Activated T-cell treated with anti-CD3 and anti-CD28 coated beads, Interleukin-2, amount 50 U/mL, for 4 hours (primary cell): ENCODE results near the gene PKMYT1. TPM values are rescaled to one million over a fixed set of nuclear protein-coding genes. Genes with fewer than 3 reads are reported as not detected.

Experiments
- ATAC-seq, 2 donors: fragments of 200-7000 bp; cut with Tn5 transposase; one replicate each; pipeline ENCODE4 v1.10.0; 2021
- DNase-seq: peaks from one replicate; pipeline ENCODE4 v3.0.0-alpha.2; 2020
- H3K27me3 Mint-ChIP-seq: one replicate; pipeline ENCODE4 v1.8.0; 2021; ENCODE audit warnings: low read depth, mixed read lengths
- H3K36me3 Mint-ChIP-seq: one replicate; pipeline ENCODE4 v1.8.0; 2022; ENCODE audit warnings: mixed read lengths; ENCODE audit not compliant: insufficient read depth
- H3K4me1 Mint-ChIP-seq: one replicate; pipeline ENCODE4 v1.8.0; 2021; ENCODE audit warnings: low read depth, mixed read lengths
- H3K4me3 Mint-ChIP-seq: one replicate; pipeline ENCODE4 v1.8.0; 2021; ENCODE audit warnings: mild to moderate bottlenecking, moderate library complexity, mixed read lengths
- H3K9me3 Mint-ChIP-seq: one replicate; pipeline ENCODE4 v1.8.0; 2021; ENCODE audit warnings: mixed read lengths
- total RNA-seq, 3 donors: library from RNA; stranded (reverse); gene quantifications; one replicate each; pipeline ENCODE4 v1.2.1, GENCODE V29; 2021

The PKMYT1 gene
- 10 to 100 TPM; 53.1 to 79.1 (median 66.0) TPM for total RNA-seq

GRCh38 chr16:2980227-2981176, at the start of gene PKMYT1:
PKMYT1 (minus strand) TSS chr16:2980446; CDS start chr16:2979657, 789 bp downstream.
- DNase-seq (peak; percentile 94), ATAC-seq (peak; percentile 93)
- H3K27me3 Mint-ChIP-seq = no peaks in the 10 kb centered on the region
- no peaks in the 10 kb centered on the region for H3K36me3 Mint-ChIP-seq
- H3K4me1 Mint-ChIP-seq = peaks cover 14% of the 10 kb centered on the region
- H3K9me3 Mint-ChIP-seq = no peaks in the 10 kb centered on the region
- H3K4me3 Mint-ChIP-seq = peak within 1 kb of the TSS; percentile 79

GRCh38 chr16:3029491-3030221, 49.4 kb upstream of the PKMYT1 start:
- peak; percentile 34 for DNase-seq

GRCh38 chr16:3028716-3029319, 48.6 kb upstream of the PKMYT1 start:
- Mint-ChIP-seq H3K9me3 (no peaks in the 10 kb centered on the region), H3K36me3 (peaks cover 13% of the 10 kb centered on the region), H3K4me3 (no peak overlapping the region), H3K27me3 (peaks cover 33% of the 10 kb centered on the region), H3K4me1 (peaks cover 21% of the 10 kb centered on the region)
- no peak for ATAC-seq
- DNase-seq = no peak

More at GRCh38 chr16:3029491-3030221, 49.4 kb upstream of the PKMYT1 start:
- Mint-ChIP-seq H3K4me1 (peaks cover 15% of the 10 kb centered on the region), H3K9me3 (no peaks in the 10 kb centered on the region), H3K36me3 (peaks cover 11% of the 10 kb centered on the region), H3K4me3 (peak overlapping the region; percentile 59), H3K27me3 (peaks cover 41% of the 10 kb centered on the region)
- ATAC-seq = peak; percentile 42 to 51

- H3K36me3 Mint-ChIP-seq = peaks cover 13% of the 10 kb centered on the region
- peaks cover 26% of the 10 kb centered on the region for H3K27me3 Mint-ChIP-seq
- ATAC-seq (peak; percentile 40 to 48), DNase-seq (peak; percentile 88)
- H3K9me3 Mint-ChIP-seq = no peaks in the 10 kb centered on the region
- H3K4me1 Mint-ChIP-seq = peaks cover 27% of the 10 kb centered on the region
- H3K4me3 Mint-ChIP-seq = peak overlapping the region; percentile 29
Measured at GRCh38 chr16:3027983-3028715, 47.9 kb upstream of the PKMYT1 start.

- H3K4me3 Mint-ChIP-seq = no peak overlapping the region
- H3K27me3 Mint-ChIP-seq = peaks cover 19% of the 10 kb centered on the region
- DNase-seq (no peak), ATAC-seq (no peak)
- H3K9me3 Mint-ChIP-seq = no peaks in the 10 kb centered on the region
- H3K36me3 Mint-ChIP-seq = peaks cover 13% of the 10 kb centered on the region
- H3K4me1 Mint-ChIP-seq = peaks cover 34% of the 10 kb centered on the region
Measured at GRCh38 chr16:3027489-3027795, 47.2 kb upstream of the PKMYT1 start.

- H3K4me1 Mint-ChIP-seq = peaks cover 40% of the 10 kb centered on the region
- H3K36me3 Mint-ChIP-seq = peaks cover 13% of the 10 kb centered on the region
- H3K9me3 Mint-ChIP-seq = no peaks in the 10 kb centered on the region
- H3K4me3 Mint-ChIP-seq = no peak overlapping the region
- no peak for ATAC-seq
- H3K27me3 Mint-ChIP-seq = peaks cover 17% of the 10 kb centered on the region
- no peak for DNase-seq
Measured at GRCh38 chr16:3026609-3027488, 46.6 kb upstream of the PKMYT1 start.

GRCh38 chr16:3026003-3026378, 45.7 kb upstream of the PKMYT1 start:
- H3K36me3 Mint-ChIP-seq = peaks cover 13% of the 10 kb centered on the region
- ATAC-seq (no peak), DNase-seq (no peak)
- H3K27me3 Mint-ChIP-seq = peaks cover 14% of the 10 kb centered on the region
- no peaks in the 10 kb centered on the region for H3K9me3 Mint-ChIP-seq
- H3K4me1 Mint-ChIP-seq = peaks cover 47% of the 10 kb centered on the region
- H3K4me3 Mint-ChIP-seq = no peak overlapping the region

- Mint-ChIP-seq H3K36me3 (peaks cover 13% of the 10 kb centered on the region), H3K4me3 (peak overlapping the region; percentile 37), H3K9me3 (no peaks in the 10 kb centered on the region), H3K4me1 (peaks cover 50% of the 10 kb centered on the region), H3K27me3 (peaks cover 11% of the 10 kb centered on the region)
- no peak for ATAC-seq
- no peak for DNase-seq
Measured at GRCh38 chr16:3025032-3026002, 45.1 kb upstream of the PKMYT1 start.

- peak; percentile 93 for DNase-seq
- Mint-ChIP-seq H3K4me3 (peak within 1 kb of the TSS; percentile 87), H3K4me1 (peaks cover 48% of the 10 kb centered on the region), H3K36me3 (peaks cover 13% of the 10 kb centered on the region), H3K27me3 (peaks cover 2% of the 10 kb centered on the region), H3K9me3 (no peaks in the 10 kb centered on the region)
- peak; percentile 79 to 80 for ATAC-seq
Measured at GRCh38 chr16:3023669-3024478, 43.6 kb upstream of the PKMYT1 start, which contains the start of the genes HCFC1R1 and THOC6. HCFC1R1 (minus strand) TSS chr16:3023942; CDS start chr16:3023941, 1 bp downstream. THOC6 (plus strand) TSS chr16:3024035; CDS start chr16:3024327, 292 bp downstream.

GRCh38 chr16:3023415-3023668, 43.1 kb upstream of the PKMYT1 start:
- H3K4me3 Mint-ChIP-seq = peak overlapping the region; percentile 87
- no peak for ATAC-seq
- H3K4me1 Mint-ChIP-seq = peaks cover 50% of the 10 kb centered on the region
- no peak for DNase-seq
- peaks cover 13% of the 10 kb centered on the region for H3K36me3 Mint-ChIP-seq
- H3K27me3 Mint-ChIP-seq = peaks cover 2% of the 10 kb centered on the region
- no peaks in the 10 kb centered on the region for H3K9me3 Mint-ChIP-seq

GRCh38 chr16:3022684-3023414, 42.6 kb upstream of the PKMYT1 start:
- no peak for DNase-seq
- Mint-ChIP-seq H3K4me1 (peaks cover 53% of the 10 kb centered on the region), H3K4me3 (peak overlapping the region; percentile 87), H3K27me3 (peaks cover 2% of the 10 kb centered on the region), H3K9me3 (no peaks in the 10 kb centered on the region), H3K36me3 (peaks cover 13% of the 10 kb centered on the region)
- ATAC-seq = no peak
